Tibial artery (tissue), 4 donors: ENCODE measurements around the gene RPGRIP1L.

Source experiments
- DNase-seq, 2 donors: peaks; one replicate each; pipeline ENCODE4 v3.0.0-alpha.2; 2019
- H3K27ac ChIP-seq, 2 donors: fragments of 200-600 bp; sonication (generic) in 1 of 2; 1 replicate in 1 of 2; 2 replicates in 1 of 2; pipeline ENCODE4 v1.5.1; 2018 to 2019; ENCODE audit warnings: mild to moderate bottlenecking in 1 of 2
- H3K27me3 ChIP-seq, 2 donors: fragments of 200-600 bp; sonication (generic) in 1 of 2; one replicate each; pipeline versions ENCODE4 v1.5.1 to v1.6.0; 2016 to 2019
- H3K36me3 ChIP-seq, 3 donors: fragments of 200-600 bp; sonication (generic) in 2 of 3; one replicate each; pipeline ENCODE4 v1.5.1; 2016 to 2019; ENCODE audit warnings: mild to moderate bottlenecking in 2 of 3
- H3K4me1 ChIP-seq, 4 donors: fragments of 200-600 bp; sonication (generic) in 2 of 4; 1 replicate in 3 of 4; 2 replicates in 1 of 4; pipeline ENCODE4 v1.5.1; 2016 to 2019
- H3K4me3 ChIP-seq, 2 donors: fragments of 200-600 bp; sonication (generic) in 1 of 2; 1 replicate in 1 of 2; 2 replicates in 1 of 2; pipeline ENCODE4 v1.5.1; 2018 to 2019; ENCODE audit warnings: mild to moderate bottlenecking in 2 of 2
- H3K9me3 ChIP-seq, 3 donors: fragments of 200-600 bp; sonication (generic) in 1 of 3; one replicate each; pipeline ENCODE4 v1.5.1; 2016 to 2019
- CTCF ChIP-seq, 2 experiments: fragments of 200-600 bp in 1 of 2; fragments of 450-650 bp in 1 of 2; IDR thresholded peaks; one replicate each; pipeline ENCODE4 v1.5.1; 2017 to 2019; ENCODE audit warnings: antibody characterized with exemption in 2 of 2, mild to moderate bottlenecking in 1 of 2, moderate library complexity in 1 of 2
- intact Hi-C: fragments of 100-400 bp; cut with DNase I; formaldehyde crosslinking; loops from one replicate; pipeline ENCODE4 v1.15.0; 2023; ENCODE audit warnings: low total_unique reads

Gene RPGRIP1L

GRCh38 chr16:53631236-53632025 is 72.2 kb downstream of the RPGRIP1L start:
- Histone ChIP-seq H3K9me3 (no peaks in the 10 kb centered on the region), H3K4me1 (no peaks in the 10 kb centered on the region), H3K27me3 (no peaks in the 10 kb centered on the region), H3K27ac (no peak overlapping the region), H3K36me3 (peaks cover 0 to 10% (median 0%) of the 10 kb centered on the region in 3 donors), H3K4me3 (no peak overlapping the region)
- DNase-seq, result no peak
- TF ChIP-seq CTCF (IDR thresholded peaks at IDR 0.05), result no peak
- intact Hi-C loops, result no loop called here

DNA sequence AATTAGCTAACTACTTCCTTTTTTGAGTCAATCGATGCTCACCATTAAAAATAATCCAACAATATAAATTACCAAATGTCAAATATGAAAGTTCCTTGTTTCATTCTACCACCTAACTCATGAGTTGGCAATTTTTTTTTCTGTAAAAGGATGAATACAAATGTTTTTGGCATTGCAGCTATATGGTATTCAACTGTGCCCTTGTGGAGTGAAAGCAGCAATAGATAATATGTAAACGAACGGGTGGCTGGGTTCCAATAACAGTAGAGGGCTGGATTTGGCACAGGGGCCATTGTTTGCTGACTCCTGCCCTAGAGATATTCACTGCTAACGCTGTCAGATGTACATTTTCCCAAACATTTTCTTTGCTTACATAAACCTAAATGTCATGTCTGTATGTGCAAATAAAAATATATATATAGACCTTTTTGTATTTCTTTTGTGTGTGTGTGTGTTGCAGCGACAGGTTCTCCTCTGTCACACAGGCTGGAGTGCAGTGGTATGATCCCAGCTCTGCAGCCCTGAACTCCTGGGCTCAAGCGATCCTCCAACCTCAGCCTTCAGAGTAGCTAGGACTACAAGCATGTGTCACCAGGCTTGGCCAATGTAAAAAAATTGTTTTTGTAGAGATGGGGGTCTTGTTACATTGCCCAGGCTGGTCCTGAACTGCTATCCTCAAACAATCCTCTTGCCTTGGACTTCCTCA is 73.9 kb downstream of the RPGRIP1L start:
- no peak overlapping the region for H3K4me3 ChIP-seq
- H3K27ac ChIP-seq, result no peak overlapping the region
- H3K36me3 ChIP-seq, result peaks cover 0 to 4% (median 0%) of the 10 kb centered on the region in 3 donors
- no peaks in the 10 kb centered on the region for H3K27me3 ChIP-seq
- TF ChIP-seq CTCF (IDR thresholded peaks at IDR 0.05), result no peak
- intact Hi-C loops, result no loop called here
- no peak for DNase-seq
- H3K9me3 ChIP-seq, result no peaks in the 10 kb centered on the region
- no peaks in the 10 kb centered on the region for H3K4me1 ChIP-seq

DNA sequence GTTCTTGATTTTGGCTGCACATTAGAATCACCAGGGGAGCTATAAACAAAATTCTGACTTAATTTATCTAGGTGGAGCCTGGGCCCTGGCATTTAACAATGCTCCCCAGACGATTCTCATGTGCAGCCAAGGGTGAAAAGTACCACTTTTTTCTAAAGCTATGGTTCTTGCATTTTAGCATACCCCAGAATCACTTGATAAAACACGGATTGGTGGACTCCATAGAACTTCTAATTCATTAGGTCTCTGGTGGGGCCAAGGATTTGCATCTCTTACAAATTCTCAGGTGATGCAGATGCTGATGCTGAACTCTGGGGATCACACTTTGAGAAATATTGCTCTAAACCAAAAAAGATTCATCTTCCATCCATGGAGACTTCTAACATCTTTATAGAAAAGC is 74.5 kb downstream of the RPGRIP1L start:
- DNase-seq, result no peak
- H3K4me3 ChIP-seq, result no peak overlapping the region
- TF ChIP-seq CTCF (IDR thresholded peaks at IDR 0.05), result no peak
- intact Hi-C loops, result no loop called here
- H3K4me1 ChIP-seq, result no peaks in the 10 kb centered on the region
- no peak overlapping the region for H3K27ac ChIP-seq
- H3K9me3 ChIP-seq, result no peaks in the 10 kb centered on the region
- H3K36me3 ChIP-seq, result no peaks in the 10 kb centered on the region
- no peaks in the 10 kb centered on the region for H3K27me3 ChIP-seq

- Histone ChIP-seq H3K4me1 (no peaks in the 10 kb centered on the region), H3K27ac (no peak overlapping the region), H3K27me3 (no peaks in the 10 kb centered on the region), H3K36me3 (no peaks in the 10 kb centered on the region), H3K4me3 (no peak overlapping the region), H3K9me3 (no peaks in the 10 kb centered on the region)
- TF ChIP-seq CTCF (IDR thresholded peaks at IDR 0.05), result no peak
- DNase-seq, result no peak
- intact Hi-C loops, result no loop called here
Observed at GRCh38 chr16:53626811-53627210, 76.8 kb downstream of the RPGRIP1L start.

- Histone ChIP-seq H3K36me3 (no peaks in the 10 kb centered on the region), H3K4me3 (no peak overlapping the region), H3K27ac (no peak overlapping the region), H3K4me1 (no peaks in the 10 kb centered on the region), H3K27me3 (no peaks in the 10 kb centered on the region), H3K9me3 (no peaks in the 10 kb centered on the region)
- no peak for DNase-seq
- intact Hi-C loops, result no loop called here
- no peak for TF ChIP-seq CTCF (IDR thresholded peaks at IDR 0.05)
Observed at GRCh38 chr16:53626161-53626560, 77.5 kb downstream of the RPGRIP1L start.
